ENCODE data around the gene ELFN2. TPM values are rescaled to one million over a fixed set of nuclear protein-coding genes. Genes with fewer than 3 reads are reported as not detected.

Gene ELFN2, protein sequence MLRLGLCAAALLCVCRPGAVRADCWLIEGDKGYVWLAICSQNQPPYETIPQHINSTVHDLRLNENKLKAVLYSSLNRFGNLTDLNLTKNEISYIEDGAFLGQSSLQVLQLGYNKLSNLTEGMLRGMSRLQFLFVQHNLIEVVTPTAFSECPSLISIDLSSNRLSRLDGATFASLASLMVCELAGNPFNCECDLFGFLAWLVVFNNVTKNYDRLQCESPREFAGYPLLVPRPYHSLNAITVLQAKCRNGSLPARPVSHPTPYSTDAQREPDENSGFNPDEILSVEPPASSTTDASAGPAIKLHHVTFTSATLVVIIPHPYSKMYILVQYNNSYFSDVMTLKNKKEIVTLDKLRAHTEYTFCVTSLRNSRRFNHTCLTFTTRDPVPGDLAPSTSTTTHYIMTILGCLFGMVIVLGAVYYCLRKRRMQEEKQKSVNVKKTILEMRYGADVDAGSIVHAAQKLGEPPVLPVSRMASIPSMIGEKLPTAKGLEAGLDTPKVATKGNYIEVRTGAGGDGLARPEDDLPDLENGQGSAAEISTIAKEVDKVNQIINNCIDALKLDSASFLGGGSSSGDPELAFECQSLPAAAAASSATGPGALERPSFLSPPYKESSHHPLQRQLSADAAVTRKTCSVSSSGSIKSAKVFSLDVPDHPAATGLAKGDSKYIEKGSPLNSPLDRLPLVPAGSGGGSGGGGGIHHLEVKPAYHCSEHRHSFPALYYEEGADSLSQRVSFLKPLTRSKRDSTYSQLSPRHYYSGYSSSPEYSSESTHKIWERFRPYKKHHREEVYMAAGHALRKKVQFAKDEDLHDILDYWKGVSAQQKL
- total RNA-seq = 1 to 10 TPM; 1.5 to 6.8 TPM
- 1 to 10 TPM in 1 of 2 donors, under 1 TPM in 1; 0.62 to 1.6 TPM for polyA plus RNA-seq
- long read RNA-seq, donor 1 = 0 reads
- long read RNA-seq, donor 2 = 0 reads
- long read RNA-seq, donor 3 = 0 reads
- long read RNA-seq, donor 4 = 0 reads
- long read RNA-seq, donor 5 = 0 reads

DNA sequence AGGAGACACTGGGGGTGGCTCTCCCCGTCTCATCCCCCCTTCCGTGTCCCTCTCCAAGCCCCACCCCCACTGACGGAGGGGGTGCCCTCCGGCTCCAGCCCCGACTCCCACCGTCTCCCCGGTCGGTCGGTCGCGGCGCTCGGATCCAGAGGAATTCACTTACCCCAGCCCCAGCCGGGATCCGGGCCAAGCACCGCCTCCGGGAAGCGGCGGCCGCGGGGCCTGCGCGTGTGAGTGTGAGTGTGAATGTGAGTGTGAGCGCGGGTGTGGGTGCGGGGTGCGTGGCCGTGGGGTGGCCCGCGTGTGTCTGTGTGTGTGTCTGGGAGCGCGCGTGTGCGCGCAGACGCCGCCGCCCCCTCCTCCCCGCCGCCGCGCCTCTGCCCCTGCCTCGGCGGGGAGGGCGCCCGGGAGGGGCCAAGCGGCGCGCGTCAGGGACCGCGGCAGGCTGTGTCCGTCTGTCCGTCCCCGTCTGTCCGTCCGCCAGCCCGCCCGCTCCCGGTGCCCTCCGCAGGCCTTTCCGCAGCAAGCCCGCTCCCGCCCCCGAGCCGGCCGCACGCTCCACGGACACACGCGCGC is at the start of gene ELFN2:
Gene ELFN2, minus strand, starts transcription at position 345 of the 576 bp plus-strand sequence. CDS start 51,945 bp downstream, outside the sequence.
- Histone ChIP-seq H3K9me3 (ENCODE audit: control insufficient read depth in 4 of 4, insufficient read depth in 3 of 4, low read length in 3 of 4) (peaks cover 0 to 4% (median 0%) of the 10 kb centered on the region in 4 donors), H3K4me3 (peak within 1 kb of the TSS; percentile 27), H3K27ac (ENCODE audit: low read depth in 1 of 2, low read length in 1 of 2) (no peak within 1 kb of the TSS), H3K9ac (ENCODE audit: insufficient read depth in 1 of 2, low read length in 2 of 2) (no peak within 1 kb of the TSS), H3K36me3 (ENCODE audit: control insufficient read depth in 4 of 4, insufficient read depth in 4 of 4, low read length in 4 of 4) (no peaks in the 10 kb centered on the region), H3K27me3 (ENCODE audit: control insufficient read depth in 3 of 3, insufficient read depth in 3 of 3, low read length in 2 of 3) (peaks cover 0 to 42% (median 38%) of the 10 kb centered on the region in 3 donors), H3K4me1 (ENCODE audit: control insufficient read depth in 5 of 5, insufficient read depth in 5 of 5, low read length in 5 of 5) (peaks cover 0 to 12% (median 9%) of the 10 kb centered on the region in 5 donors)
- ATAC-seq (ENCODE audit: insufficient read depth, low FRiP score) (peak; percentile 12), DNase-seq (peak; percentile 62 to 79 (median 76))
- WGBS, 2 donors = 0 to 1% methylated on average over 28 to 72 of the region's 72 CpGs
- TF ChIP-seq, protein P1, sequence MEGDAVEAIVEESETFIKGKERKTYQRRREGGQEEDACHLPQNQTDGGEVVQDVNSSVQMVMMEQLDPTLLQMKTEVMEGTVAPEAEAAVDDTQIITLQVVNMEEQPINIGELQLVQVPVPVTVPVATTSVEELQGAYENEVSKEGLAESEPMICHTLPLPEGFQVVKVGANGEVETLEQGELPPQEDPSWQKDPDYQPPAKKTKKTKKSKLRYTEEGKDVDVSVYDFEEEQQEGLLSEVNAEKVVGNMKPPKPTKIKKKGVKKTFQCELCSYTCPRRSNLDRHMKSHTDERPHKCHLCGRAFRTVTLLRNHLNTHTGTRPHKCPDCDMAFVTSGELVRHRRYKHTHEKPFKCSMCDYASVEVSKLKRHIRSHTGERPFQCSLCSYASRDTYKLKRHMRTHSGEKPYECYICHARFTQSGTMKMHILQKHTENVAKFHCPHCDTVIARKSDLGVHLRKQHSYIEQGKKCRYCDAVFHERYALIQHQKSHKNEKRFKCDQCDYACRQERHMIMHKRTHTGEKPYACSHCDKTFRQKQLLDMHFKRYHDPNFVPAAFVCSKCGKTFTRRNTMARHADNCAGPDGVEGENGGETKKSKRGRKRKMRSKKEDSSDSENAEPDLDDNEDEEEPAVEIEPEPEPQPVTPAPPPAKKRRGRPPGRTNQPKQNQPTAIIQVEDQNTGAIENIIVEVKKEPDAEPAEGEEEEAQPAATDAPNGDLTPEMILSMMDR (IDR thresholded peaks at IDR 0.05; ENCODE audit: control extremely low read depth, extremely low read depth) = no peak

DNA sequence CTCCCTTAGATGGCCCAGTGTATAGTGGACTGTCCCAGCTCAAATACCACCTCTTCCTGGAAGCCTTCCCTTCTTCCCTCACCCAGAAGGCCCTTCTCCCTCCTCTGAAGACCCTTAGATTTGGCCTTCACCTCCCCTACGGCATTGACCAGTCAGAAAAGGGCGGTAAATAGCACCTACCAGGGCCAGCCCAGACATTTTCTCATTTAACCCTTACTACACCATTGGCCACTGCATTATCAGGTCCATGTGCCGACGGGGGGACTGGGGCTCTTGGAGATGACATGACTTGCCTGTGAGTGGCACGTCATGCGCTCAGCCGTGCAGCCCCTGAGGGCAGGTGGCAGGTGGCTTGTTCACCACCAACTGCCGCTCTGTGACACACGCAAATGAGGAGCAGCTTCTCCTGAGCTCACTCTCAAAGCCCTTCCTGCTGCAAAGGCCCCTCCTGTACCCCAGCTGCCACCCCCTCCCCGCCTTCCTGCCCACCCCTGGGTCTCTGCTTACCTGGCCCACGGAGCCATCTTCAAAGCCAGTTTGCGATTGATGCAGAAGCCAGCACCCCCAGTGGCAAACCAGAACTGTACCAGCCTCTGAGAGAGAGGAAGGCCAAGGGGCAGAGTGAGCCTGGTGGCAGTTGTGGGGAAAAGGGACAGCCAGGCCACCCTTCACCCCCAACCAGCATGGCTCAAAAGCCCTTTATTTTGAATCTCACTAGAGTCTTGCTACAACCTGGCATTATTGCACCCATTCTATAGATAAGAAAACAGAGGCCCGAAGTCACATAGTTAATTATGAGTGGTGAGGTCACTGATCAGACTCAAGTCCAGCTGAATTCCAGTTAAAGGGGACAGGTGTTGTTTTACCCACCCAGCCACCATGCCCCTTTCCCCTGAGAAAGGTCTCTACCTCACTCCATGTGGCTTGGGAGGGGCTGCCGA is 49.4 kb upstream of the ELFN2 start:
- Histone ChIP-seq H3K4me1 (ENCODE audit: control insufficient read depth in 5 of 5, insufficient read depth in 5 of 5, low read length in 5 of 5) (peaks cover 0 to 5% (median 0%) of the 10 kb centered on the region in 5 donors), H3K9me3 (ENCODE audit: control insufficient read depth in 4 of 4, insufficient read depth in 3 of 4, low read length in 3 of 4) (no peaks in the 10 kb centered on the region), H3K27me3 (ENCODE audit: control insufficient read depth in 3 of 3, insufficient read depth in 3 of 3, low read length in 2 of 3) (no peaks in the 10 kb centered on the region), H3K4me3 (no peak overlapping the region), H3K9ac (ENCODE audit: insufficient read depth in 1 of 2, low read length in 2 of 2) (no peak overlapping the region), H3K27ac (ENCODE audit: low read depth in 1 of 2, low read length in 1 of 2) (no peak overlapping the region), H3K36me3 (ENCODE audit: control insufficient read depth in 4 of 4, insufficient read depth in 4 of 4, low read length in 4 of 4) (peaks cover 0 to 30% (median 0%) of the 10 kb centered on the region in 4 donors)
- no peak for DNase-seq
- ATAC-seq (ENCODE audit: insufficient read depth, low FRiP score) = no peak
- TF ChIP-seq, protein P1 (IDR thresholded peaks at IDR 0.05; ENCODE audit: control extremely low read depth, extremely low read depth) = no peak
- 85 to 92% methylated on average over 14 of the region's 14 CpGs for WGBS, 2 donors

DNA sequence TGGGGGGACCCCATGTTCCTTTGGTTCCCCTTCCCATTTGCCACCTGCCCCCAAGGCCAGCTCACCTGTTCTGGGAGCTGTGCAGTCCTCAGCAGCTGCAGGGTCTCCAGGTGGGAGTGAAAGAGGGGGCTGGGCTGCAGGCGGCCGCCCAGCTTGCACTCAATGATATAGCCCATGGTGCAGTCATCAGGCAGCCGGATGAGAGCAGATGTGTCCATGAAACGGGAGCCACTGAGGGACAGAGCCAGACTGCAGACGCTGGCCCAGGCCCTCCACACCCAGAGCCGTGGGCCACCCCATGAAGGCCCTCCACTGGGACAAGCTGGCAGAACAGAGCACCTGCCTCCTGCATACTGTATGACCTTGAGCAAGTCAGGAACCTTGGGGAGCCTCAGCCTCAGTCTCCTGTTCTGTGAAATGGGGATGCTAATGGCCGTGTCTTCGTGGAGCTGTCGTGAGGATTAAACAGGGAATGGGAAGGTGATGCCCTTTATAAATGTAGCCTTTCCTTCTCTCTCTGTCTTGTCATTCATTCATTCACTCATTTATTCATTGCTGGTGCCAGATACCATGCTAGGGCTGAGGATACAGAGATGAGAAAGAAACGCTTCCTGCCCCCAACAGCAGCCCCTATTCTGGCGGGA is 47.3 kb upstream of the ELFN2 start:
- no peak for DNase-seq
- no peak for ATAC-seq (ENCODE audit: insufficient read depth, low FRiP score)
- Histone ChIP-seq H3K9me3 (ENCODE audit: control insufficient read depth in 4 of 4, insufficient read depth in 3 of 4, low read length in 3 of 4) (no peaks in the 10 kb centered on the region), H3K9ac (ENCODE audit: insufficient read depth in 1 of 2, low read length in 2 of 2) (no peak overlapping the region), H3K4me3 (no peak overlapping the region), H3K27ac (ENCODE audit: low read depth in 1 of 2, low read length in 1 of 2) (no peak overlapping the region), H3K27me3 (ENCODE audit: control insufficient read depth in 3 of 3, insufficient read depth in 3 of 3, low read length in 2 of 3) (no peaks in the 10 kb centered on the region), H3K4me1 (ENCODE audit: control insufficient read depth in 5 of 5, insufficient read depth in 5 of 5, low read length in 5 of 5) (no peaks in the 10 kb centered on the region), H3K36me3 (ENCODE audit: control insufficient read depth in 4 of 4, insufficient read depth in 4 of 4, low read length in 4 of 4) (peaks cover 0 to 34% (median 0%) of the 10 kb centered on the region in 4 donors)
- 81 to 88% methylated on average over 11 of the region's 11 CpGs for WGBS, 2 donors
- TF ChIP-seq, protein P1 (IDR thresholded peaks at IDR 0.05; ENCODE audit: control extremely low read depth, extremely low read depth) = no peak
